Measurements from ENCODE around the gene CELF6.

Gene CELF6

GRCh38 chr15:72319985-72320671 is at the start of gene CELF6:
CELF6 (minus strand) TSS chr15:72320157; CDS start chr15:72319874, 283 bp downstream.
- TF ChIP-seq CTCF (IDR thresholded peaks at IDR 0.05), result no peak

GRCh38 chr15:72368899-72369298 is 48.9 kb upstream of the CELF6 start:
- TF ChIP-seq CTCF (IDR thresholded peaks at IDR 0.05), result no peak

GRCh38 chr15:72368325-72368724 is 48.4 kb upstream of the CELF6 start:
- TF ChIP-seq CTCF (IDR thresholded peaks at IDR 0.05), result no peak

GRCh38 chr15:72365844-72366243 is 45.9 kb upstream of the CELF6 start:
- TF ChIP-seq CTCF (IDR thresholded peaks at IDR 0.05), result no peak

- no peak for TF ChIP-seq CTCF (IDR thresholded peaks at IDR 0.05)
These were observed 41.2 kb upstream of the CELF6 start for GRCh38 chr15:72361176-72361575.

- TF ChIP-seq CTCF (IDR thresholded peaks at IDR 0.05), result no peak
These were observed 38.8 kb upstream of the CELF6 start for GRCh38 chr15:72358650-72359171.

- no peak for TF ChIP-seq CTCF (IDR thresholded peaks at IDR 0.05)
These were observed 38.2 kb upstream of the CELF6 start for GRCh38 chr15:72358121-72358520.

All from LNCAP (cell line).